ENCODE measurements around the gene OSBPL2.

OSBPL2 gene

DNA sequence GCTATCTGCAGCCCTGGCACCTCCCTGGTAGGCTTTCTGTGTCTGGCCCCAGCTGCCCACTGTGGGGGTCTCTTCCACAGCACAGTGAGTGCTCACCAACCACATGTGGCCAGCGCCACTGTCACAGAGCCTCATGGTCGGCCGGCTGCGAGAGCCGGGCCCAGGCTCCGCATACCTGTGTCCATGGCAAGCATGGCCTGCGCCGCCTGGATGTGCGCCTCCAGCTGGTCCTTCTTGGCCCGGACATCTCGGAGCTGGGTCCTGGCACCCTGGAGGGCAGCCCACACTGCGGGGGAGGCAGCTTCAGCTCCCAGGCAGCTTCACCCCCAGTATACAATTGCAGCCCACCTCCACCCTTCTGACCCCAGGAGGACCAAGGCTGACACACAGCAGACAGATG lies 77.5 kb downstream of the OSBPL2 start:
- no peak for DNase-seq

DNA sequence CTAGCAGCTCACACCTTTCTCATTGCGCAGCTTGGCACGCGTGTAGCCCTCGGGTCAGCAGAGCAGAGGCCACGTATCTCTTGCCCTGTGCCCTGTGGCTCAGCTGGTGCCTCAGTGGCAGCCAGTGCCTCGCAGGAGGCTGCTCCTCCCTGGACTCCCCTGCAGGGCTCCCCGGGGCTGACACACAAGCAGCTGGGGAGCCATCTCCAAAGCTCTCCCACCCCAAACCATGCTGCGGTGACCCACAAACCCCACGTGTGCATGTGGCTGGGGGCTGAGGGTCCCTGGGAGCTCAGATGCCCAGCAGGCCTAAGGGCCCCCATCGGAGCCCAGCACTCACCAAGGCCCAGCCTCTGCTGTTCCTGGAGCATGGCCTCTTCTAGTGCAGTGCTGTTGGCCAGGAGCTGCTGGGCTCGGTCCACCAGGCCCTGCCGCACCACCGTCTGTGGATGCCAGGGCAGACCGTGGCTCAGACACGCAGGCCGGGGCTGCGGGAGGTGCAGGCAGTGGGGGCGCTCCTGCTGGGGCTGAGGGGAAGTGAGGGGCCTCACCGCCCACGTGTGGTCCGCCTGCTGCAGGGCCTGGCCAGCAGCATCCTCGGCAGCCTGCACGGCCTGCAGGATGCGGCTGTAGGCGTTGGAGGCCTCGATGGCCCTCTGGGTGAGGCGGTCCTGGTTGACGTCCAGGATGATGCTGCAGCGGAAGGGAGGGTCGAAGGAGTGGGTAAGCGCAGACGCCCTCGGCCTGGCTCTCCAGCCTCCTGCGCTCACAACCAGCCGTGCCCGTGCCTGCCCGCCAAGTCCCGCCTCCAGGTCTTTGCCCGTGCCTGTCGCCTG lies 78.2 kb downstream of the OSBPL2 start:
- no peak for DNase-seq

GRCh38 chr20:62317167-62317655 lies 78.9 kb downstream of the OSBPL2 start:
- DNase-seq = no peak

DNA sequence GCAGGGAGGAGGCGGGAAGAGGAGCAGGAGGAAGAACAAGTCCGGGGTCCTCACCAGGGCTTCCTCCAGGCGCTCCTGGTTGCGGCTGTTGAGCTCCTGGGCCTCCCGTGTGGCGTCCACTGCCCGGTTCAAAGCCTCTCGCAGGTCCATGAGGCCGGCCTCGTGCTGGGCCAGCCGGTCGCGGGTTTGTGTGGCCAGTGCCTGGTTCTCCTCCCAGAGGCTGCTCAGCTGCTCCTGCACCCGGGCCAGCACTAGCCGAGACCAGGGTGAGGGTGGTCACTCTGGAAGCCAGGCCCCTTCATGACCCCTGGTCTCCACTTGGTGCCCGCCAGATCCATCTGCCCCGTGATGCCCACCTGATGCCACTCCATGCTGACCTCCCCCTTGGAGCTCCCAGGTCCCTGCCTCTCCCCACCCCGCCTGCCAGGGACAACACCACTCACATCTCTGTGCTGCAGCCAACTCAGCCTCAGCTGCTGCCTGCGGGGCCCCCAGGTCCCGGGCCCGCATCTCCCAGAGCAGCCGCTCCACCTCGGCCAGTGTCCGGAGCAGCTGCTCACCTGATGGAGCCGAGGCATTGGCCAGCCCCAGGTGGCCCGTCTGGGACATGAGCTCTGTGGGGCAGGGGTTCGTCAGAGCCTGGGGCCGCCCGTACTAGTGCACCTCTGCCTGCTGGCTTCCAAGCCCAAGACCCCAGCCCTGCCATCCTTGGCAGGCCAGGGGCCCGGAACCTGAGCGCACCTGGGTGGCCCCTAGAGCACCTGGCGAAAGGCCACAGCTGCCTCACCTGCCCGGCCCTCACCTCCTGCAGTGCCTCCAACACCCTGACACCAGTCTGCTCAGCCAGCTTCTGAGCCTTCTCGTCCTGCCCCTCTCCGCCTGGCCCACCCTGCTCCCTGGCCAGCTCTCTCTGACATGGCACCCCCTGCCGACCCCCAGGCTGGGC lies 80.4 kb downstream of the OSBPL2 start:
- DNase-seq = no peak

DNA sequence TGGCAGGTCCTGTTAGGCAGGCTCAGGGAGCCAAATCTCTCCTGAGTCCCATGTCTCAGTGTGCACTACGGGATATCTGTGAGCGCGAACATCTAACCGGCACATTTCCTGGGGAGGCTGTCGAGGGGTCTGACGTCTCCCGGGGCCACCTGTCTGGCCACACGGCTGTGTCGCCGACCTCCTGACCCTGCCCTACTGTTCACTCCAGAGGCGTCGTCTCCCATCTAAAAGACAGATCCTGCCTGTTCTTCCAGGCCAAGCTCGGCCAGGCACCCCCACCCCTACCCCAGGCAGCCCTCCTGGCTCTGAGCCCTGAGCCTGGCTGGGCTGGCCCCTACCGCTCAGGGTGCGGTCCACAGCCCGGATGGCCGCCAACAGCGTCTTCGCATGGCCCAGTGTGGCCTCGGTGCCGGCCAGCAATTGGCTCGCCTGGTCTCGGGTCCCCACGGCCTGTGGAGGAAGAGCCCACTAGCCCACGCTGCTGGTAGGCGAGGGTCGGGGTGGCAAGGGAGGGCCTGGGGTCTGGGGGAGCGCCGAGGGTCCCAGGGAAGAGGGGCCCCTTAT lies 81.1 kb downstream of the OSBPL2 start:
- no peak for DNase-seq

DNA sequence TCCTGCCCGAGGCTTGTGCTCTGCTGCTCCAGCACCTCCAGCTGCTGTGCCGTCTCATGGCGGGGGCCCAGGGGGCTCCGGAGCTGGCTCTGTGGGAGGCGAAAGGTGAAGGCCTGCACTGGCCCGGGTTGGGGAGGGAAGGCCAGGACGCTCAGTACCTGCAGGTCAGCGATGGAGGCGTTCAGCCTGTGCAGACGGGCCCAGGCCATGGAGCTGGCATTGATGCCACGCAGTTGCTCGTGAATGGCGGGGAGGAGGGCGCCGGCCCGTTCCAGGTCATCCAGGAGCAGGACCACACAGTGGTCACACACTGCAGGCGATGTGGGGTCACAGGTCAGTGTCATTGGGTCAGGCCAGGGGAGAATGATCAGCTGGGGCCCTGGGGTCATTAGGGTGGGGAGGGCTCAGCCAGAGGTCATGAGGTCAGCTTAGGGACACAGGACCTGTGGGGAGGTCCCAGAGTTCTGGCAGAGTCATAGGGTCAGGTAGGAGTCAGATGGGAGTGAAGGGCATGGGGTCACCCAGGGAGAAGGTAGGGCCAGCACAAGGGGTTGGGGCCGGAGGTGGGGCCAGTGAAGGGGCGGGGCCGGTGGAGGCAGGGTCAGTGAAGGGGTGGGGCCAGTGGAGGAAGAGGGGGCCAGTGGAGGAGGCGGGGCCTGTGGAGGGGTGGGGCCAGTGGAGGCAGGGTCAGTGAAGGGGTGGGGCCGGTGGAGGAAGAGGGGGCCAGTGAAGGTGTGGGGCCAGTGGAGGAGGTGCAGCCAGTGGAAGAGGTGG lies 82.4 kb downstream of the OSBPL2 start:
- no peak for DNase-seq

- DNase-seq = no peak
These were observed 83.2 kb downstream of the OSBPL2 start for GRCh38 chr20:62321521-62321948.

GRCh38 chr20:62321975-62322374 lies 83.7 kb downstream of the OSBPL2 start:
- DNase-seq = no peak

DNA sequence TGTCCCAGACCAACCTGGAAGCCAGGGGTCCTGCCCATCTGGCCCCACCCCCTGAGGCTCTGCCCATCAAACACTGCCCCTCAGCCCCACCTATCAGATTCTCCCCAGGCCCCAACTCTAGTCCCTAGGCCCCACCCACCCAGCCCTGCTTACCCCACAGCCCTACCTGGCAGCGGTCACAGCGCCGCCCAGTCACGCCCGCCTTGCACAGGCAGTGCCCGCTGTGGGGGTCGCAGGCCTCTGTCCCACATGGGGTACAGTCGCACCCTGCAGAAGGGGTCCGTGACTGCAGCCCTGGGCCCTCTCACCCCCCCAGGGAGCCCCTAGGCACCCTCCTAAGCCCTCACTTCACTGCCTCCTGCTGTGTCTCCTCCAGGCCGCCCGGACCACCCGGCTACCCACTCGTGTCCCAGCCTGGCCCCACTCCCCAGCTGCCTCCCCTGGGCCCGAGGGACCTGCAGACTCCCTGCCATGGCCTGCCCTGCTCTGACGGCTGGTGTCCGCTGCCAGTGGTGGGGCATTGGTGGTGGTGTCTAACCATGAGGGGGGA lies 84.2 kb downstream of the OSBPL2 start:
- DNase-seq = no peak

DNA sequence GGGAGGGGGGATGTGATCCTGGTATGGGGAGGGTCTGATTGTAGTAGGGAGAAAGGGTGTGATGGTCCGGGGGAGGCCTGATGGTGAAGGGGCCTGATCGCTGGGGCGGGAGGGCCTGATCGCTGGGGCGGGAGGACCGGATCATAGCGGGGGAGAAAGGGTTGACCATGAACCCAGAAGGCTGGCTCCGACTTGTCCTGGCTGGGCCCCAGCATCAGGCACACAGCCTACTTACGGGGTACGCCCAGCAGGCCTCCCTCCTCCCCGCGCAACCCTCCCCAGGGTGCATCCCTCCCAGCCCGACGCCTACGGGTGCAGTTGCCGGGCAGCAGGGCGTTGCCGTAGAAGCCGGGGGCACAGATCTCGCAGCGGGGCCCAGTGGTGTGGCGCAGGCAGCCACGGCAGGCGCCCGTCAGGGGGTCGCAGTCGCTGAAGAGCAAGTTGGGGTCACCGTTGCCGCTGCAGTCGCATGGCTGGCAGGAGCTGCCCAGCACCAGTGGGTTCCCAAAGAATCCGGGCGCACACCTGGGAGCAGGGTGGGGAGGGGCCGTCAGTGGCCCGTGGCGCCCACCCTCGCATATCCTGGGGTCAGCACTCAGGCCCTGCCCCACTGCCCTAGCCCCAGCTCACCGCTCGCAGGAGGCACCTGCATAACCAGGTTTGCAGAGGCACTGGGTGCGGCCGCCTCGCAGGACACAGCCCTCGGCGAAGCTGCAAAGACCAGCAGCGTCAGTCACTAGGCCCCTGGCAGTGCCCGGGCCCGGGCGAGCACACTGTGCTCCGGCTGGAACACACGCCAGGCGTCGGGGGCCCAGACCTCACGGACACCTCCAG lies 85.0 kb downstream of the OSBPL2 start:
- DNase-seq = no peak

DNA sequence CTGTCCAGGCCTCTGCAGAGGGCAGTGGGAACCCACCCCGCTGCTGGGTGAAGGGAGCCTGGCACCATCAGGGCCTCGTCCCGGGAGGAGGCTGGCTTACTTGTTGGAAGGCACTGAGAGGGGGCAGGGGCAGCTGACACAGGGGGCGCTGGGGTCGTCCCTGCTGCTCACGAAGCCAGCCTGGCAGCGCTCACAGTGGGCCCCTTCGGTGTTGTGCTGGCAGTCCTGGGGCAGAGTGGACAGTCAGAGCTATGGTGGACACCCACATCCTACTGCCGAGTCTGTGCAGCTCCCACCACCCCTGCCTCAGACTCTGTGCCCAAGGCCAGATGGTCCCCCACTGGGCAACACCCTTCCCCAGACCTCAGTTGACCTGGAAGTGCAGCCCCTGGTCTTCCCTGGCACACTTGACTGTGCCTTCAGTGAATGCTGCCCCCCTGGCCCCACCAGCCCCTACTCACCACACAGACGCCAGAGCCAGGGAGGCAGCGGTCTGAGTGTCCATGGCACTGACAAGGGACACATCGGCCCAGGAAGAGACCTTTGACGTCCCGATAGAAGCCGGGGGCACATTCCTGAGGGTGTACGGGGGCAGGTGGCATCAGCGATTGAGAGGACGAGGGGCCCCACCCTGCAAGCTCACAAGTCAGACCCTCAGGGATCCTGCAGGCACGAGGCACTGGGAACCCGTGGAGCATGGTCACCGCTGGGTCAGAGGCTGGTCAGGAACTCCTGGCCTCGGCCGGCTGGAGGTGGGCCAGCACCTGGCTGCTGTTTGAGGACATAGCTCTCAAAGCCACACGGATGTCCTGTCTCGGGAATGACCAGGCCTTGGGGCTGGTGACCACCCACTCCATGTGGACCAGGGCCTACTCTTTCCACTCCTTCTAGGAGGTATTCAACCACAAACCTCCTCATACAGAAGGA lies 85.9 kb downstream of the OSBPL2 start:
- no peak for DNase-seq

- no peak for DNase-seq
These were observed 87.0 kb downstream of the OSBPL2 start for GRCh38 chr20:62325172-62325905.

- DNase-seq = no peak
These were observed 88.2 kb downstream of the OSBPL2 start for GRCh38 chr20:62326559-62326958.

- DNase-seq = no peak
These were observed 88.8 kb downstream of the OSBPL2 start for GRCh38 chr20:62326959-62327725.

GRCh38 chr20:62327726-62328495 lies 89.6 kb downstream of the OSBPL2 start:
- no peak for DNase-seq

GRCh38 chr20:62328684-62329388 lies 90.5 kb downstream of the OSBPL2 start:
- no peak for DNase-seq

All from NCI-H1092 treated with DMSO at 0.1 percent for 48 hours (cell line).